Measurements from ENCODE around the gene SPEF1.

DNA sequence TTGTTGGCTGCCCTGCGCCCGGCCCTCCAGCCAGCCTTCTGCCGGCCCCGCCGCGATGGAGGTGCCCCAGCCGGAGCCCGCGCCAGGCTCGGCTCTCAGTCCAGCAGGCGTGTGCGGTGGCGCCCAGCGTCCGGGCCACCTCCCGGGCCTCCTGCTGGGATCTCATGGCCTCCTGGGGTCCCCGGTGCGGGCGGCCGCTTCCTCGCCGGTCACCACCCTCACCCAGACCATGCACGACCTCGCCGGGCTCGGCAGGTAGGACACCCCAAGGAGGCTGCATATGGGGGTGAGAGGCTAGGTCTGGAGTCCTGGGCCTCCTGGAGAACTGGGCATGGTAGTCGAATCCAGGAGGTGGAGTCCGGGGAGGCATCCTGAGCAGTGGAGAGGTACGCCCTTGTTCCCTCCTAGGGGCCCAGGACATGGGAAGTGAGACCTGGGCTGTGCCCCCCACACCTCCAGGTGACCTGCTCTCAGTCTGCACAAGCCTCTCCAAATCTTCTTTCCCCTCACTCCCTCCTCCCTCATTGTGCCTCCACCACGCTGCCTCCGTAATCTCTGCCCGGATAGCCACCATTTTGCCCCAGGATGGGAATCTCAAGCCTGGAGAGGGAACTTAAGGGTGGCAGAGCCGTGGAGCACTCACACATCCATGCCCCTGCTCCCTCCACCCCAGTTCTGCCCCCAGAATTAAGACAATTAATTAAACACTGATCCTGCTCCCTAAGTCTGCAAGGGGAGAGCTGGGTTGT lies 15.4 kb upstream of the SPEF1 start:
- no peak for TF ChIP-seq EP300 (IDR thresholded peaks at IDR 0.05)
- TF ChIP-seq, protein P1, sequence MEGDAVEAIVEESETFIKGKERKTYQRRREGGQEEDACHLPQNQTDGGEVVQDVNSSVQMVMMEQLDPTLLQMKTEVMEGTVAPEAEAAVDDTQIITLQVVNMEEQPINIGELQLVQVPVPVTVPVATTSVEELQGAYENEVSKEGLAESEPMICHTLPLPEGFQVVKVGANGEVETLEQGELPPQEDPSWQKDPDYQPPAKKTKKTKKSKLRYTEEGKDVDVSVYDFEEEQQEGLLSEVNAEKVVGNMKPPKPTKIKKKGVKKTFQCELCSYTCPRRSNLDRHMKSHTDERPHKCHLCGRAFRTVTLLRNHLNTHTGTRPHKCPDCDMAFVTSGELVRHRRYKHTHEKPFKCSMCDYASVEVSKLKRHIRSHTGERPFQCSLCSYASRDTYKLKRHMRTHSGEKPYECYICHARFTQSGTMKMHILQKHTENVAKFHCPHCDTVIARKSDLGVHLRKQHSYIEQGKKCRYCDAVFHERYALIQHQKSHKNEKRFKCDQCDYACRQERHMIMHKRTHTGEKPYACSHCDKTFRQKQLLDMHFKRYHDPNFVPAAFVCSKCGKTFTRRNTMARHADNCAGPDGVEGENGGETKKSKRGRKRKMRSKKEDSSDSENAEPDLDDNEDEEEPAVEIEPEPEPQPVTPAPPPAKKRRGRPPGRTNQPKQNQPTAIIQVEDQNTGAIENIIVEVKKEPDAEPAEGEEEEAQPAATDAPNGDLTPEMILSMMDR (IDR thresholded peaks at IDR 0.05), result no peak
